Loucy (cell line): Measurements from ENCODE around the gene OR8G1.

Experiments
- CTCF ChIP-seq: fragments of 200-600 bp; sonication (generic); conservative IDR thresholded peaks from 2 replicates; pipeline ENCODE4 v1.5.1; 2014; ENCODE audit warnings: mild to moderate bottlenecking, antibody characterized with exemption, low read length
- EZH2phosphoT487 ChIP-seq: fragments of 200-600 bp; IDR thresholded peaks from 2 replicates; pipeline ENCODE4 v1.6.1; 2018; ENCODE audit warnings: antibody characterized with exemption, mild to moderate bottlenecking, moderate library complexity, borderline replicate concordance

- no peak for TF ChIP-seq CTCF
- no peak for TF ChIP-seq EZH2phosphoT487
Observed at GRCh38 chr11:124233376-124233775, 7.5 kb upstream of the OR8G1 start.
